Muscle layer of colon (tissue), 2 donors: ENCODE data around the gene RAB3D.
"Not testable (repeated sequence)": the region's sequence is repeated elsewhere in the genome, so short reads cannot be mapped to it uniquely, and the experiment has no call there.

ENCODE experiments used
- H3K27ac ChIP-seq: one replicate; pipeline ENCODE4 v1.7.0; 2013; ENCODE audit warnings: low read depth, mild to moderate bottlenecking, low read length, moderate library complexity
- H3K27me3 ChIP-seq, 2 donors: one replicate each; pipeline ENCODE4 v1.7.0; 2013; ENCODE audit warnings: low read length in 2 of 2, mild to moderate bottlenecking in 2 of 2; ENCODE audit not compliant: insufficient read depth in 2 of 2, control insufficient read depth in 1 of 2
- H3K36me3 ChIP-seq: one replicate; pipeline ENCODE4 v1.7.0; 2013; ENCODE audit warnings: mild to moderate bottlenecking, low read length; ENCODE audit not compliant: insufficient read depth
- H3K4me1 ChIP-seq: one replicate; pipeline ENCODE4 v1.7.0; 2013; ENCODE audit warnings: mild to moderate bottlenecking, low read length; ENCODE audit not compliant: insufficient read depth
- H3K4me3 ChIP-seq, 2 donors: one replicate each; pipeline ENCODE4 v1.7.0; 2013; ENCODE audit warnings: low read length in 2 of 2, low read depth in 1 of 2, mild to moderate bottlenecking in 1 of 2, moderate library complexity in 1 of 2
- H3K9ac ChIP-seq: one replicate; pipeline ENCODE4 v1.7.0; 2013; ENCODE audit warnings: low read length
- H3K9me3 ChIP-seq: one replicate; pipeline ENCODE4 v1.7.0; 2013; ENCODE audit warnings: mild to moderate bottlenecking, low read length
- donor health status: abdominal sarcoma.
- donor health status: Adenocarcinoma of cecum.

The RAB3D gene

GRCh38 chr19:11347546-11348039, 8.1 kb upstream of the RAB3D start:
- H3K9ac ChIP-seq: no peak overlapping the region
- no peaks in the 10 kb centered on the region for H3K9me3 ChIP-seq
- H3K27ac ChIP-seq: no peak overlapping the region
- no peaks in the 10 kb centered on the region for H3K27me3 ChIP-seq
- H3K4me3 ChIP-seq: no peak overlapping the region
- H3K36me3 ChIP-seq: peaks cover 5% of the 10 kb centered on the region
- peaks cover 24% of the 10 kb centered on the region for H3K4me1 ChIP-seq

DNA sequence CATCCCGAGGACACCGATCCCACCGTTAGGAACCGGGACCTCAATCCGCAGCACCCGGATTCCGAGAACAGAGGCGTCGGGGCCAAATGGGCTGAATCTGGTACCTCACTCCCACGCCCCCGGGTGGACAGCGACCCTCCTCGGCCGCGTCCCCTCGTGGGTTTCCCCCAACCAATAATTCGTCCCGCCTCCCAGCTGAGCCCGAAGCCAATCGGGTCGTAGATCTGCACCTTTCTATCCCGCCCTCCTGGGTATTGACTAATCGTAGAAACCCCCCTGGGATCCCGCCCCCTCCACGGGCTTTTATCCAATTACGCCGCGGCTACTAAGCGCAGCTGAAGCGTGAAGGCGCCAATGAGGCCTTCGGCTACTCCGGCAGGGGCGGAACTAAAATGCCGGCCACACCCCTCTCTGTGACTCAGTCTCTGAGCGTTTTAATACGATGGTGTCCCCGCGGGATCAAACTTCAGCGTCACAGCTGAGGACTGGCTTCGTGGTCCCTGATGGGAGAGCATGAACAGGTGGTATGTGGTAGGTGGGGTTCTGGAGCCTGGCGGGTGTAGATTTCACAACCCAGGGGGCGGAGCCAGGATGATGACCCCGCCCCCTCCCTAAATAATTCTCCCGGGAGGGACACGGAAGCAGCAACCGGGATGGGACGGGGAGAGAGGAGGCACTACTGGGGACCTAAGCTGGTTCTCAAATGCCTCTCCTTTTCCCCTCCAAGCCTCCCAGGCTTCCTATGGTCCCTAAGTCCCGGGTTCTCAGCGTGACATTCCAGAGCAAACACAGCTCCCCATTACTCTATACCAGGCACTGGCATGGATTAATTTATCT, 6.9 kb upstream of the RAB3D start, which contains the start of the genes CCDC159 and TMEM205:
Gene CCDC159 (plus strand): TSS at position 416 of the 837 bp plus-strand sequence. CDS start 88 bp downstream, at position 504.
Gene TMEM205 (minus strand): TSS at position 165 of the 837 bp plus-strand sequence. CDS start 649 bp downstream, outside the sequence.
- H3K36me3 ChIP-seq: peaks cover 13% of the 10 kb centered on the region
- H3K9ac ChIP-seq: peak within 1 kb of the TSS; percentile 87
- H3K4me3 ChIP-seq: peak within 1 kb of the TSS; percentile 65 to 73
- H3K27me3 ChIP-seq: no peaks in the 10 kb centered on the region
- no peaks in the 10 kb centered on the region for H3K9me3 ChIP-seq
- peaks cover 24% of the 10 kb centered on the region for H3K4me1 ChIP-seq
- peak within 1 kb of the TSS; percentile 91 for H3K27ac ChIP-seq

- H3K4me1 ChIP-seq: peaks cover 24% of the 10 kb centered on the region
- H3K9me3 ChIP-seq: no peaks in the 10 kb centered on the region
- H3K9ac ChIP-seq: peak overlapping the region; percentile 87
- H3K27me3 ChIP-seq: no peaks in the 10 kb centered on the region
- H3K4me3 ChIP-seq: peak overlapping the region; percentile 64 to 73
- peaks cover 16% of the 10 kb centered on the region for H3K36me3 ChIP-seq
- peak overlapping the region; percentile 91 for H3K27ac ChIP-seq
These were observed 5.8 kb upstream of the RAB3D start for GRCh38 chr19:11345122-11345803.

DNA sequence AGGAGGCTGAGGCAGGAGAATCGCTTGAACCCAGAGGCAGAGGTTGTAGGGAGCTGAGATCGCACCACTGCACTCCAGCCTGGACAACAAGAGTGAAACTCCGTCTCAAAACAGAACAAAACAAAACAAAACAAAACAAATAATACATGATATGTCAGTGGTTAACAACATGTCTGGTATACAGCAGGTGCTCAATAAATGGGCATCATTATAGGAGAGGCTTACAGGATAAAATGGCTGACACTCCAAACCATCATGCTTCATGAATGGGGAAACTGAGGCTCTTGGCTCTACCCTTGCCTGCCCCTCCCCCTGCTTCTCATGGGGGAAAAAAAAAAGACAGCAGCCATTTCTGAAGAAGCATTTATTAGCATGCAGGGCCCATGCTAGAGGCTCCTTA, 3.0 kb upstream of the RAB3D start:
- no peaks in the 10 kb centered on the region for H3K27me3 ChIP-seq
- H3K27ac ChIP-seq: no peak overlapping the region
- no peak overlapping the region for H3K4me3 ChIP-seq
- no peaks in the 10 kb centered on the region for H3K9me3 ChIP-seq
- peaks cover 16% of the 10 kb centered on the region for H3K36me3 ChIP-seq
- H3K9ac ChIP-seq: no peak overlapping the region
- peaks cover 33% of the 10 kb centered on the region for H3K4me1 ChIP-seq

DNA sequence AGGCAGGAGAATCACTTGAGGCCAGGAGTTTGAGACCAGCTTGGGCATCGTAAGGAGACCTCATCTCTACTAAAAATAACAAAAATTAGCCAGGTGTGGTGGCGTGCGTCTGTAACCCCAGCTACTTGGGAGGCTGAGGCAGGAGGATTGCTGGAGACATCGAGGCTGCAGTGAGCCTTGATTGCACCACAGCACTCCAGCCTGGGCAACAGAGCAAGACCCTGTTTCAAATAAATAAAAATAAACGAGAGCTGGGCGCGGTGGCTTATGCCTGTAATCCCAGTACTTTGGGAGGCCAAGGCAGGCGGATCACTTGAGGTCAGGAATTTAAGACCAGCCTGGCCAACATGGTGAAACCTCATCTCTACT, 626 bp upstream of the RAB3D start:
- H3K9me3 ChIP-seq: not testable (repeated sequence)
- Histone ChIP-seq H3K27ac (peak overlapping the region; percentile 79), H3K36me3 (peaks cover 28% of the 10 kb centered on the region)

GRCh38 chr19:11338569-11339253, 746 bp downstream of the RAB3D start:
- Histone ChIP-seq H3K9ac (peak overlapping the region; percentile 57), H3K9me3 (no peaks in the 10 kb centered on the region), H3K4me1 (peaks cover 9% of the 10 kb centered on the region), H3K27ac (peak overlapping the region; percentile 79), H3K4me3 (peak overlapping the region; percentile 74 to 86), H3K36me3 (peaks cover 37% of the 10 kb centered on the region), H3K27me3 (no peaks in the 10 kb centered on the region)

More for the DNA sequence above, 626 bp upstream of the RAB3D start:
- H3K9ac ChIP-seq: peak overlapping the region; percentile 57
- H3K27me3 ChIP-seq: not testable (repeated sequence)
- H3K4me1 ChIP-seq: peaks cover 19% of the 10 kb centered on the region
- peak overlapping the region; percentile 74 to 86 for H3K4me3 ChIP-seq

DNA sequence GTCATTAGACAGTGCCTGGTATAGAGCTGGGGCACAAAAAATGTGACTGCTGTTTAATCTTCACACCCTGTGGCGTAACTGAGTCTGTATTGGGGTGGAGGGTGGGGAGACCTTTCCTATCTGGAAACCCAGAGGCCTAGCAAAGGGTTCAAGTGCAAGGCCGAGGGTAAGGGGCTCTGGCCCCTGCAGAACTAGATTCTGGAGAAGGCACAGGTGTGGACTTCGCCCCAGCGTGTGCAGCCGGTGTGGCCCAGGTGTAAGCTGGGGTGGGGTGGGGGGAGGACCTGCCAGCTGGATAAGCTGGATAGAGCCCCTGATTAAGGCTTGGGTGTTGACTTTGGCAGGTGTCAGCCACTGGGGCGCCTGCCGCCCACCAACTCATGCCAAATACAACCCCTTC, 1.3 kb downstream of the RAB3D start:
- peaks cover 42% of the 10 kb centered on the region for H3K36me3 ChIP-seq
- H3K27ac ChIP-seq: no peak overlapping the region
- H3K4me3 ChIP-seq: no peak overlapping the region

DNA sequence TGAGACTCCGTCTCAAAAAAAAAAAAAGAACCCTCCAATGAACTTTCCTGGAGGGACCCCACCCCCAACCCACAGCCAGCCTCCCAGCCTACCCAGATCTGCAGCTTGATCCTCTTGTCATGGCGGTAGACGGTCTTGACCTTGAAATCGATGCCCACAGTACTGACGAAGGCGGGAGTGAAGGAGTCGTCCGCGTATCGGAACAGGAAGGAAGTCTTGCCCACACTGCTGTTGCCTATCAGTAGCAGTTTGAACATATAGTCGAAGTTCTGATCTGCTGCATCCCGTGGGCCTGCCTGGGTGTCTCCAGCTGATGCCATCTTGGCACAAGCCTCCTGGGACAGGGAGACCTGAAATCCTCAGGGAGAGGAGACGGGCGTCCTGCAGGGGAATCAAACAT, 2.4 kb downstream of the RAB3D start:
- H3K9me3 ChIP-seq: no peaks in the 10 kb centered on the region
- H3K27ac ChIP-seq: no peak overlapping the region
- H3K4me3 ChIP-seq: no peak overlapping the region
- H3K4me1 ChIP-seq: peaks cover 9% of the 10 kb centered on the region
- H3K9ac ChIP-seq: no peak overlapping the region
- no peaks in the 10 kb centered on the region for H3K27me3 ChIP-seq
- H3K36me3 ChIP-seq: peaks cover 42% of the 10 kb centered on the region

More for the DNA sequence above, 1.3 kb downstream of the RAB3D start:
- H3K27me3 ChIP-seq: no peaks in the 10 kb centered on the region
- H3K9ac ChIP-seq: peak overlapping the region; percentile 57
- no peaks in the 10 kb centered on the region for H3K9me3 ChIP-seq
- peaks cover 9% of the 10 kb centered on the region for H3K4me1 ChIP-seq

- no peaks in the 10 kb centered on the region for H3K9me3 ChIP-seq
- H3K4me1 ChIP-seq: peaks cover 9% of the 10 kb centered on the region
- H3K9ac ChIP-seq: no peak overlapping the region
- H3K27ac ChIP-seq: no peak overlapping the region
- H3K36me3 ChIP-seq: peaks cover 35% of the 10 kb centered on the region
- H3K4me3 ChIP-seq: no peak overlapping the region
- H3K27me3 ChIP-seq: no peaks in the 10 kb centered on the region
These were observed 3.9 kb downstream of the RAB3D start for GRCh38 chr19:11335449-11336146.

GRCh38 chr19:11333838-11334237, 5.6 kb downstream of the RAB3D start:
- not testable (repeated sequence) for H3K27me3 ChIP-seq, H3K9ac ChIP-seq, H3K27ac ChIP-seq, H3K4me3 ChIP-seq, H3K4me1 ChIP-seq, H3K9me3 ChIP-seq
- peaks cover 35% of the 10 kb centered on the region for H3K36me3 ChIP-seq
